K562 treated with DMSO at 1 percent for 4 hours (cell line): ENCODE measurements around the gene SPEG. TPM values are rescaled to one million over a fixed set of nuclear protein-coding genes. Genes with fewer than 3 reads are reported as not detected.

Experiments used
- total RNA-seq: library from RNA; unstranded; fragments of 300-600 nt; gene quantifications from 2 replicates; pipeline ENCODE4 v1.2.3, GENCODE V29; 2022; ENCODE audit not compliant: insufficient read depth

The SPEG gene
- total RNA-seq, result 6.2 and 10.7 TPM in 2 replicates

GRCh38 chr2:219434718-219435525, at the start of gene SPEG:
TSS of gene SPEG (plus strand) at chr2:219434843. CDS start at chr2:219434978, 135 bp downstream.

GRCh38 chr2:219387306-219388120, 47.1 kb upstream of the SPEG start, which contains the start of gene DNPEP:
TSS of gene DNPEP (minus strand) at chr2:219387912. CDS start at chr2:219387794, 118 bp downstream.

GRCh38 chr2:219418155-219419011, 16.3 kb upstream of the SPEG start, which contains the start of gene DES:
TSS of gene DES (plus strand) at chr2:219418377. CDS start at chr2:219418463, 86 bp downstream.

GRCh38 chr2:219498280-219499057, 63.8 kb downstream of the SPEG start, which contains the start of gene GMPPA:
TSS of gene GMPPA (plus strand) at chr2:219498891. CDS start at chr2:219499976, 1,085 bp downstream.

GRCh38 chr2:219514196-219514761, 79.6 kb downstream of the SPEG start, which contains the start of gene ASIC4:
TSS of gene ASIC4 (plus strand) at chr2:219514482. CDS start at chr2:219514725, 243 bp downstream.

GRCh38 chr2:219543596-219544358, 109.1 kb downstream of the SPEG start, which contains the start of the genes CHPF and TMEM198:
TSS of gene CHPF (minus strand) at chr2:219543809. CDS start at chr2:219543538, 271 bp downstream.
TSS of gene TMEM198 (plus strand) at chr2:219544028. CDS start at chr2:219544728, 700 bp downstream.

Other genes with a start within 250 kb of the SPEG start
- gene ZFAND2B, start 228.1 kb upstream of the SPEG start, total RNA-seq, result 33.3 and 35.6 TPM in 2 replicates
- gene ABCB6, start 215.9 kb upstream of the SPEG start, total RNA-seq, result 17.4 and 17.7 TPM in 2 replicates
- 28.0 and 42.6 TPM in 2 replicates for gene ATG9A, start 205.2 kb upstream of the SPEG start, total RNA-seq
- 24.8 and 29.7 TPM in 2 replicates for gene ANKZF1, start 205.0 kb upstream of the SPEG start, total RNA-seq
- 2.2 and 4.3 TPM in 2 replicates for gene GLB1L, start 189.4 kb upstream of the SPEG start, total RNA-seq
- 17.2 and 19.3 TPM in 2 replicates for gene STK16, start 189.4 kb upstream of the SPEG start, total RNA-seq
- gene TUBA4B, start 181.6 kb upstream of the SPEG start, total RNA-seq, result not detected in 2 replicates
- gene TUBA4A, start 180.9 kb upstream of the SPEG start, total RNA-seq, result 57.6 and 69.6 TPM in 2 replicates
- gene DNAJB2, start 155.5 kb upstream of the SPEG start, total RNA-seq, result 21.9 and 24.5 TPM in 2 replicates
- 0.53 and 2.8 TPM in 2 replicates for gene PTPRN, start 125.4 kb upstream of the SPEG start, total RNA-seq
- gene RESP18, start 102.1 kb upstream of the SPEG start, total RNA-seq, result not detected in 2 replicates
- gene DNPEP, start 46.9 kb upstream of the SPEG start, total RNA-seq, result 53.4 and 54.1 TPM in 2 replicates
- 23.8 and 34.9 TPM in 2 replicates for gene DES, start 16.5 kb upstream of the SPEG start, total RNA-seq
- 133 and 151 TPM in 2 replicates for gene GMPPA, start 64.0 kb downstream of the SPEG start, total RNA-seq
- gene ASIC4, start 79.6 kb downstream of the SPEG start, total RNA-seq, result 3.4 and 4.8 TPM in 2 replicates
- 56.2 and 57.4 TPM in 2 replicates for gene CHPF, start 109.0 kb downstream of the SPEG start, total RNA-seq
- gene TMEM198, start 109.2 kb downstream of the SPEG start, total RNA-seq, result 1.5 TPM in 1 of 2 replicates, not detected in the other
- 52.4 and 54.5 TPM in 2 replicates for gene OBSL1, start 136.7 kb downstream of the SPEG start, total RNA-seq
- 8.3 and 9.8 TPM in 2 replicates for gene INHA, start 137.5 kb downstream of the SPEG start, total RNA-seq
- 6.0 and 9.3 TPM in 2 replicates for gene STK11IP, start 163.0 kb downstream of the SPEG start, total RNA-seq
- not detected in 2 replicates for gene SLC4A3, start 192.8 kb downstream of the SPEG start, total RNA-seq